Testis (tissue), 2 donors: ENCODE data around the gene CNNM4.

ENCODE experiments used
- CTCF ChIP-seq, 3 experiments: fragments of 450-650 bp in 2 of 3; fragments of 200-600 bp in 1 of 3; sonication (generic) in 1 of 3; IDR thresholded peaks; one replicate each; pipeline ENCODE4 v1.5.1; 2016 to 2019; ENCODE audit warnings: antibody characterized with exemption in 3 of 3, mild to moderate bottlenecking in 2 of 3, moderate library complexity in 1 of 3
- POLR2A ChIP-seq: fragments of 450-650 bp; IDR thresholded peaks from one replicate; pipeline ENCODE4 v1.6.1; 2017; ENCODE audit warnings: antibody characterized with exemption, mild to moderate bottlenecking, moderate library complexity

GRCh38 chr2:96710985-96711384, 49.7 kb upstream of the CNNM4 start:
- TF ChIP-seq CTCF (IDR thresholded peaks at IDR 0.05) = no peak
- TF ChIP-seq POLR2A = no peak
